Adrenal gland (tissue), 5 donors: Measurements from ENCODE around the gene ZNF410.

ENCODE experiments used
- POLR2A ChIP-seq, 2 donors: fragments of 450-650 bp; IDR thresholded peaks; one replicate each; pipeline ENCODE4 v1.6.1; 2017; ENCODE audit warnings: antibody characterized with exemption in 2 of 2, mild to moderate bottlenecking in 2 of 2, moderate library complexity in 1 of 2
- TF ChIP-seq, protein P1 (sequence below), 6 experiments: fragments of 450-650 bp in 4 of 6; fragments of 200-600 bp in 2 of 6; sonication (generic) in 1 of 6; IDR thresholded peaks; 1 replicate in 5 of 6; 2 replicates in 1 of 6; pipeline versions ENCODE4 v1.5.1 to v1.8.0; 2016 to 2021; ENCODE audit warnings: antibody characterized with exemption in 6 of 6, mild to moderate bottlenecking in 2 of 6, moderate library complexity in 1 of 6
- donor health status: DM: no; HTN: no; CAD: no.

DNA sequence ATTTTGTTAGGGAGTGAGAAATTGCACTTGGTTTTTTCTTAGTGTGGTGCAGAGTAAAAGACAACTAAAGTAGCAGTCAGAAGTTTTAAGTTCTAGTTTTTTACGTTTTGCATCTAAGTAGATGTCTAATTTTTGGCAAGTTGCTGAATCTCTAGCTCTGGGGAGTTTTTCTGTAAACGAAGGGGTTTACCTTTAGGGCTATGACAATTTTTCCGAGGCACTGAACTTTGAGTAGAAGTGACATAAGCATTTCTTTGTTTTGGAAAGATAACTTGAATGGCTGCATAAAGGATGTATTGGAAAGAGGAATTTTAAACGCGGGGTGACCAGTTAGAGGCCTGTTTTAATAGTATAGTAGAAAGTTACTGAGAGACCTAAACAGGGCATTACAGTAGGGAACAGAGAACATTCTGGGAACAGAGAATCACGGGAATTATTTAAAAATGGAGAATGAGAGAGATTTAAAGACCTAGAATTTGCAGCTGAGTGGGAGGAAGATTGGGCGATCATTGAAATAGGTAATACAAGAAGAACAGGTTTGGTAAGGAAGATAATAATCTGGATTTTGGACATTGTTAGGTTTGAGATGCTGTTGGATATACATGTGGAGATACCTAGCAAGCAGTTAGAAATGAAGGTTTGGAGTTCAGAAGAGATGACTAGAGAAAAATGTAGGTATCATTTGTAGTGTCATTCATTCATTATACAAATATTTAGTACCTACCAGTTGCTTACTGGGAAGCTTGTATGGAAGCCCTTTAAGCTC, 1.2 kb downstream of the ZNF410 start:
- TF ChIP-seq POLR2A (IDR thresholded peaks at IDR 0.05) = no peak
- TF ChIP-seq, protein P1, sequence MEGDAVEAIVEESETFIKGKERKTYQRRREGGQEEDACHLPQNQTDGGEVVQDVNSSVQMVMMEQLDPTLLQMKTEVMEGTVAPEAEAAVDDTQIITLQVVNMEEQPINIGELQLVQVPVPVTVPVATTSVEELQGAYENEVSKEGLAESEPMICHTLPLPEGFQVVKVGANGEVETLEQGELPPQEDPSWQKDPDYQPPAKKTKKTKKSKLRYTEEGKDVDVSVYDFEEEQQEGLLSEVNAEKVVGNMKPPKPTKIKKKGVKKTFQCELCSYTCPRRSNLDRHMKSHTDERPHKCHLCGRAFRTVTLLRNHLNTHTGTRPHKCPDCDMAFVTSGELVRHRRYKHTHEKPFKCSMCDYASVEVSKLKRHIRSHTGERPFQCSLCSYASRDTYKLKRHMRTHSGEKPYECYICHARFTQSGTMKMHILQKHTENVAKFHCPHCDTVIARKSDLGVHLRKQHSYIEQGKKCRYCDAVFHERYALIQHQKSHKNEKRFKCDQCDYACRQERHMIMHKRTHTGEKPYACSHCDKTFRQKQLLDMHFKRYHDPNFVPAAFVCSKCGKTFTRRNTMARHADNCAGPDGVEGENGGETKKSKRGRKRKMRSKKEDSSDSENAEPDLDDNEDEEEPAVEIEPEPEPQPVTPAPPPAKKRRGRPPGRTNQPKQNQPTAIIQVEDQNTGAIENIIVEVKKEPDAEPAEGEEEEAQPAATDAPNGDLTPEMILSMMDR (IDR thresholded peaks at IDR 0.05) = no peak
